ENCODE results near the gene SCAP. TPM values are rescaled to one million over a fixed set of nuclear protein-coding genes. Genes with fewer than 3 reads are reported as not detected.
A peak's percentile ranks its signal among the peaks of the same experiment; 100 is the strongest.

SCAP gene
- total and polyA plus RNA-seq, 2 of the 13 experiments (the other 11 are each of a cell fraction or from before 2014, with no cell fraction given), result 40.4 to 53.3 TPM

DNA sequence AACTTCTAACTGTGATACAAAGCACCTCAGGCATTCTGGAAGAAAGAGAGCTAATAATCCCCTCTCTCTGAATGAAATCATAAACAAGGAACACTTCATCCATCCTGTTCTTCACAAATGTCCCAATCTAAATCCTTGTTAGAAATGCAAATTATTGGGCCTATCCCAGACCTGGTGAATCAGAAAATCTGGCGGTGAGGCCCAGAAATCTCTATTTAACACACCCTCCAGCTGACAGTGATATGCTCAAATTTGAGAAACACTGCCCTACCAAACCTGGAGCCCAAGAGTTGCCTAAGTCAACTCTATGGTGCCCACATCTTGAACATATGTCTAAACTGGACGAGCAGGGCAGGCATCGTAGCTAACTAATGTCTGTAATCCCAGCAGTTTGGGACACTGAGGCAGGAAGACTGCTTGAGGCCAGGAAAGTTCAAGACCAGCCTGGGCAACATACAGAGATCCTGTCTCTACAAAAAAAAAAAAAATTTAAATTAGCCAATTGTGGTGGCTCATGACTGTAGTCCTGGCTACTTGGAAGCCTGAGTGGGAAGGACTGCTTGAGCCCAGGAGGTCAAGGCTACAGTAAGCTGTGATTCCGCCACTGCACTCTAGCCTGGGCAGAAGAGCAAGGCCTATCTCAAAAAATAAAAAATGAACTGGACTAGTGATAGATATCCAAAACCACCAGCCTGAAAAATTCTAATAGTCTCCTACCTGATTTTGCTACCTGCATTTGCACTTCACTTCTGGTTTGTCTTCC is 23.1 kb downstream of the SCAP start (continued):
- TF ChIP-seq SIN3A (IDR thresholded peaks at IDR 0.05; ENCODE audit: borderline replicate concordance, low read depth, low read length), result no peak
- TF ChIP-seq, protein P1, sequence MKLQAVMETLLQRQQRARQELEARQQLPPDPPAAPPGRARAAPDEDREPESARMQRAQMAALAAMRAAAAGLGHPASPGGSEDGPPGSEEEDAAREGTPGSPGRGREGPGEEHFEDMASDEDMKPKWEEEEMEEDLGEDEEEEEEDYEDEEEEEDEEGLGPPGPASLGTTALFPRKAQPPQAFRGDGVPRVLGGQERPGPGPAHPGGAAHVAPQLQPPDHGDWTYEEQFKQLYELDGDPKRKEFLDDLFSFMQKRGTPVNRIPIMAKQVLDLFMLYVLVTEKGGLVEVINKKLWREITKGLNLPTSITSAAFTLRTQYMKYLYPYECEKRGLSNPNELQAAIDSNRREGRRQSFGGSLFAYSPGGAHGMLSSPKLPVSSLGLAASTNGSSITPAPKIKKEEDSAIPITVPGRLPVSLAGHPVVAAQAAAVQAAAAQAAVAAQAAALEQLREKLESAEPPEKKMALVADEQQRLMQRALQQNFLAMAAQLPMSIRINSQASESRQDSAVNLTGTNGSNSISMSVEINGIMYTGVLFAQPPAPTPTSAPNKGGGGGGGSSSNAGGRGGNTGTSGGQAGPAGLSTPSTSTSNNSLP (IDR thresholded peaks at IDR 0.05; ENCODE audit: low read depth, low read length), result no peak

GRCh38 chr3:47444103-47444502 is 31.6 kb downstream of the SCAP start:
- Histone ChIP-seq H3K9ac (ENCODE audit: insufficient read depth, low read depth, low read length) (peak overlapping the region; percentile 66; the same call in 1 of the 2 replicates), H3K4me1 (ENCODE audit: insufficient read depth, low read length) (peaks cover 54% of the 10 kb centered on the region), H3K4me2 (ENCODE audit: low read depth, low read length) (peak overlapping the region; percentile 96), H2AFZ (ENCODE audit: low read length) (no peak overlapping the region), H3K79me2 (ENCODE audit: insufficient read depth, low read length) (peaks cover 53% of the 10 kb centered on the region), H4K20me1 (ENCODE audit: insufficient read depth, low read length) (no peaks in the 10 kb centered on the region), H3K27ac (ENCODE audit: extremely low read length, insufficient read depth, low read length) (peak overlapping the region; percentile 88), H3K9me3 (ENCODE audit: low read length) (no peaks in the 10 kb centered on the region), H3K4me3 (replicated peaks in 1 of 3; ENCODE audit: insufficient read depth in 1 of 3, low read depth in 2 of 3, low read length in 3 of 3) (peak overlapping the region; percentile 6 to 69 (median 13); a peak in 2 of 6 replicates), H3K27me3 (ENCODE audit: control insufficient read depth in 1 of 2, insufficient read depth in 2 of 2, low read length in 2 of 2) (no peaks in the 10 kb centered on the region), H3K36me3 (replicated peaks in 1 of 2; ENCODE audit: control insufficient read depth in 1 of 2, insufficient read depth in 2 of 2, low read length in 2 of 2) (peaks cover 0 to 10% of the 10 kb centered on the region in 2 experiments; a peak in 4 of 5 replicates)
- ATAC-seq, result peak; percentile 3; the same call in 2 of the 3 replicates
- ChIA-PET POLR2A (interaction anchor here (0.7 to 5.9 kb wide), 12 partner anchors 13 to 73 kb away, joined by 3 to 34 read pairs (median 5); partner anchors contain the start of genes PTPN23 and SCAP), CTCF (ENCODE audit: low intra/inter-chr PET ratio, low total read pairs) (interaction anchor here (1.2 kb wide), 1 partner anchor 32 kb away, joined by 4 read pairs; the partner anchor contains the start of gene SCAP)
- in situ Hi-C loops (cut with HindIII; ENCODE audit: extremely low pct_ligation_motif_present, low pct_unique_long_range_greater_than_20kb) (no loop called here), intact Hi-C loops (cut with micrococcal nuclease; ENCODE audit: unreplicated experiment) (no loop called here)
- peak; percentile 43 for FAIRE-seq
- no peak for DNase-seq (ENCODE audit: low spot score)
- WGBS (ENCODE audit: low lambda C conversion rate), result 49% methylated on average over 5 of the region's 5 CpGs
- BruUV-seq (replicated peaks), result TSS peak; percentile 52
- no peak for TF ChIP-seq IKZF5 (CRISPR knock-in tag; IDR thresholded peaks at IDR 0.05)
- TF ChIP-seq RFXAP (CRISPR knock-in tag; IDR thresholded peaks at IDR 0.05; ENCODE audit: borderline replicate concordance), result no peak
- no peak for TF ChIP-seq PHF20 (CRISPR knock-in tag; IDR thresholded peaks at IDR 0.05)
- TF ChIP-seq ZFP36L1 (CRISPR knock-in tag; IDR thresholded peaks at IDR 0.05), result no peak
- no peak for TF ChIP-seq ZMAT3 (CRISPR knock-in tag; conservative IDR thresholded peaks at IDR 0.05)
- TF ChIP-seq ISX (CRISPR knock-in tag; conservative IDR thresholded peaks at IDR 0.05), result no peak
- TF ChIP-seq YY1 (IDR thresholded peaks at IDR 0.05; ENCODE audit: insufficient read depth, insufficient replicate concordance, low read depth, low read length), result no peak
- no peak for TF ChIP-seq ZBTB3 (CRISPR knock-in tag; IDR thresholded peaks at IDR 0.05; ENCODE audit: borderline replicate concordance, low read depth)
- no peak for TF ChIP-seq ATF3 (CRISPR knock-in tag; IDR thresholded peaks at IDR 0.05)
- no peak for TF ChIP-seq KAT2B (IDR thresholded peaks at IDR 0.05; ENCODE audit: borderline replicate concordance, low read depth, low read length)
- no peak for TF ChIP-seq AHR (CRISPR knock-in tag; IDR thresholded peaks at IDR 0.05)
- TF ChIP-seq, protein P2, sequence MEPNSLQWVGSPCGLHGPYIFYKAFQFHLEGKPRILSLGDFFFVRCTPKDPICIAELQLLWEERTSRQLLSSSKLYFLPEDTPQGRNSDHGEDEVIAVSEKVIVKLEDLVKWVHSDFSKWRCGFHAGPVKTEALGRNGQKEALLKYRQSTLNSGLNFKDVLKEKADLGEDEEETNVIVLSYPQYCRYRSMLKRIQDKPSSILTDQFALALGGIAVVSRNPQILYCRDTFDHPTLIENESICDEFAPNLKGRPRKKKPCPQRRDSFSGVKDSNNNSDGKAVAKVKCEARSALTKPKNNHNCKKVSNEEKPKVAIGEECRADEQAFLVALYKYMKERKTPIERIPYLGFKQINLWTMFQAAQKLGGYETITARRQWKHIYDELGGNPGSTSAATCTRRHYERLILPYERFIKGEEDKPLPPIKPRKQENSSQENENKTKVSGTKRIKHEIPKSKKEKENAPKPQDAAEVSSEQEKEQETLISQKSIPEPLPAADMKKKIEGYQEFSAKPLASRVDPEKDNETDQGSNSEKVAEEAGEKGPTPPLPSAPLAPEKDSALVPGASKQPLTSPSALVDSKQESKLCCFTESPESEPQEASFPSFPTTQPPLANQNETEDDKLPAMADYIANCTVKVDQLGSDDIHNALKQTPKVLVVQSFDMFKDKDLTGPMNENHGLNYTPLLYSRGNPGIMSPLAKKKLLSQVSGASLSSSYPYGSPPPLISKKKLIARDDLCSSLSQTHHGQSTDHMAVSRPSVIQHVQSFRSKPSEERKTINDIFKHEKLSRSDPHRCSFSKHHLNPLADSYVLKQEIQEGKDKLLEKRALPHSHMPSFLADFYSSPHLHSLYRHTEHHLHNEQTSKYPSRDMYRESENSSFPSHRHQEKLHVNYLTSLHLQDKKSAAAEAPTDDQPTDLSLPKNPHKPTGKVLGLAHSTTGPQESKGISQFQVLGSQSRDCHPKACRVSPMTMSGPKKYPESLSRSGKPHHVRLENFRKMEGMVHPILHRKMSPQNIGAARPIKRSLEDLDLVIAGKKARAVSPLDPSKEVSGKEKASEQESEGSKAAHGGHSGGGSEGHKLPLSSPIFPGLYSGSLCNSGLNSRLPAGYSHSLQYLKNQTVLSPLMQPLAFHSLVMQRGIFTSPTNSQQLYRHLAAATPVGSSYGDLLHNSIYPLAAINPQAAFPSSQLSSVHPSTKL (CRISPR knock-in tag; IDR thresholded peaks at IDR 0.05), result no peak
- no peak for TF ChIP-seq SYNCRIP (IDR thresholded peaks at IDR 0.05; ENCODE audit: insufficient read depth, low read depth, low read length)

All from HepG2 (cell line).